IPS-18c (cell line): ENCODE data around the gene GPC6.

Experiments
- H3K4me3 ChIP-seq: 2 replicates; pipeline ENCODE4 v1.7.0; 2013; ENCODE audit warnings: low read depth, mild to moderate bottlenecking, low read length, moderate library complexity; ENCODE audit not compliant: insufficient read depth
- H3K9me3 ChIP-seq: one replicate; pipeline ENCODE4 v1.6.1; 2013; ENCODE audit warnings: mild to moderate bottlenecking, low read length, moderate library complexity; ENCODE audit not compliant: control insufficient read depth, insufficient read depth

Gene GPC6

GRCh38 chr13:93377196-93377595, 150.6 kb downstream of the GPC6 start:
- H3K4me3 ChIP-seq = no peak overlapping the region
- no peaks in the 10 kb centered on the region for H3K9me3 ChIP-seq

GRCh38 chr13:93378184-93378583, 151.6 kb downstream of the GPC6 start:
- Histone ChIP-seq H3K4me3 (no peak overlapping the region), H3K9me3 (no peaks in the 10 kb centered on the region)

GRCh38 chr13:93386116-93386515, 159.5 kb downstream of the GPC6 start:
- no peak overlapping the region for H3K4me3 ChIP-seq
- H3K9me3 ChIP-seq = no peaks in the 10 kb centered on the region

- H3K9me3 ChIP-seq = no peaks in the 10 kb centered on the region
- no peak overlapping the region for H3K4me3 ChIP-seq
Observed at GRCh38 chr13:93388701-93389100, 162.1 kb downstream of the GPC6 start.

- no peak overlapping the region for H3K4me3 ChIP-seq
- H3K9me3 ChIP-seq = no peaks in the 10 kb centered on the region
Observed at GRCh38 chr13:93397619-93398018, 171.0 kb downstream of the GPC6 start.

GRCh38 chr13:93398167-93399035, 171.8 kb downstream of the GPC6 start:
- H3K4me3 ChIP-seq = no peak overlapping the region
- H3K9me3 ChIP-seq = no peaks in the 10 kb centered on the region

- Histone ChIP-seq H3K9me3 (no peaks in the 10 kb centered on the region), H3K4me3 (no peak overlapping the region)
Observed at GRCh38 chr13:93399212-93399611, 172.6 kb downstream of the GPC6 start.

GRCh38 chr13:93406136-93406535, 179.5 kb downstream of the GPC6 start:
- Histone ChIP-seq H3K9me3 (no peaks in the 10 kb centered on the region), H3K4me3 (no peak overlapping the region)

GRCh38 chr13:93407551-93407950, 180.9 kb downstream of the GPC6 start:
- Histone ChIP-seq H3K9me3 (no peaks in the 10 kb centered on the region), H3K4me3 (no peak overlapping the region)

- Histone ChIP-seq H3K4me3 (no peak overlapping the region), H3K9me3 (no peaks in the 10 kb centered on the region)
Observed at GRCh38 chr13:93409001-93409400, 182.4 kb downstream of the GPC6 start.

- no peaks in the 10 kb centered on the region for H3K9me3 ChIP-seq
- no peak overlapping the region for H3K4me3 ChIP-seq
Observed at GRCh38 chr13:93409816-93410215, 183.2 kb downstream of the GPC6 start.

GRCh38 chr13:93411186-93411680, 184.6 kb downstream of the GPC6 start:
- no peak overlapping the region for H3K4me3 ChIP-seq
- H3K9me3 ChIP-seq = no peaks in the 10 kb centered on the region

- Histone ChIP-seq H3K4me3 (no peak overlapping the region), H3K9me3 (no peaks in the 10 kb centered on the region)
Observed at GRCh38 chr13:93412676-93413075, 186.1 kb downstream of the GPC6 start.

- no peaks in the 10 kb centered on the region for H3K9me3 ChIP-seq
- H3K4me3 ChIP-seq = no peak overlapping the region
Observed at GRCh38 chr13:93413972-93414717, 187.5 kb downstream of the GPC6 start.

- Histone ChIP-seq H3K4me3 (no peak overlapping the region), H3K9me3 (no peaks in the 10 kb centered on the region)
Observed at GRCh38 chr13:93416736-93417355, 190.2 kb downstream of the GPC6 start.

GRCh38 chr13:93418398-93418797, 191.8 kb downstream of the GPC6 start:
- no peaks in the 10 kb centered on the region for H3K9me3 ChIP-seq

GRCh38 chr13:93420206-93420605, 193.6 kb downstream of the GPC6 start:
- no peak overlapping the region for H3K4me3 ChIP-seq
- H3K9me3 ChIP-seq = no peaks in the 10 kb centered on the region

More at GRCh38 chr13:93418398-93418797, 191.8 kb downstream of the GPC6 start:
- no peak overlapping the region for H3K4me3 ChIP-seq

- Histone ChIP-seq H3K4me3 (no peak overlapping the region), H3K9me3 (no peaks in the 10 kb centered on the region)
Observed at GRCh38 chr13:93420887-93421286, 194.3 kb downstream of the GPC6 start.
